K562 (cell line): ENCODE results near the gene LAMA5. TPM values are rescaled to one million over a fixed set of nuclear protein-coding genes. Genes with fewer than 3 reads are reported as not detected.

Experiments used
- ATAC-seq: fragments of 200-7000 bp; cut with Tn5 transposase; 3 replicates; pipeline ENCODE4 v1.9.1; 2020; ENCODE audit warnings: moderate library complexity
- BruUV-seq: library from RNA; stranded (reverse); fragments of 400-500 nt; replicated peaks from 2 replicates; lab custom pipeline; 2021; lab: Mats Ljungman, UMichigan
- CTCF ChIA-PET: fragments of 300-600 bp; formaldehyde crosslinking; extraction: SDS; loops from one replicate; lab custom pipeline; 2021; ENCODE audit warnings: low intra/inter-chr PET ratio; lab: Yijun Ruan, JAX
- POLR2A ChIA-PET: fragments of 300-600, 350-650 bp; sonication (Branson Sonifier 250); formaldehyde crosslinking; extraction: SDS; loops from one replicate; lab custom pipeline; 2021; ENCODE audit warnings: antibody characterized with exemption, inconsistent platforms; lab: Yijun Ruan, JAX
- DNase-seq, 4 experiments: peaks; one replicate each; pipeline versions ENCODE4 v3.0.0 to v3.0.0-alpha.2; 2011 to 2018; ENCODE audit warnings: low spot score in 3 of 4, mixed read lengths in 3 of 4; ENCODE audit errors: extremely low read depth in 1 of 4
- FAIRE-seq: peaks from 2 replicates; lab custom pipeline; 2011; peaks lifted over from hg19 to GRCh38; lab: Jason Lieb, UNC
- H2AFZ ChIP-seq: 2 replicates; pipeline ENCODE4 v1.6.0; 2011; ENCODE audit warnings: low read depth, low read length, control low read depth, inconsistent platforms
- H3K27ac ChIP-seq: fragments of 200-600 bp; 3 replicates; pipeline ENCODE4 v1.8.0; 2011; ENCODE audit warnings: low read depth, mild to moderate bottlenecking, control low read depth, inconsistent platforms, low read length, moderate library complexity, mixed read lengths; ENCODE audit errors: extremely low read depth
- H3K27me3 ChIP-seq, 2 experiments: fragments of 300-600 bp in 1 of 2; 2 replicates in 1 of 2; 3 replicates in 1 of 2; pipeline versions ENCODE4 v1.6.0 to v1.8.0; 2011; ENCODE audit warnings: inconsistent platforms in 2 of 2, low read length in 2 of 2, mild to moderate bottlenecking in 1 of 2, mixed read lengths in 1 of 2, moderate library complexity in 1 of 2; ENCODE audit not compliant: control insufficient read depth in 2 of 2, insufficient read depth in 2 of 2
- H3K36me3 ChIP-seq: fragments of 300-600 bp; 3 replicates; pipeline ENCODE4 v1.8.0; 2011; ENCODE audit warnings: mild to moderate bottlenecking, low read length, inconsistent platforms; ENCODE audit not compliant: control insufficient read depth, insufficient read depth
- H3K4me1 ChIP-seq, 2 experiments: fragments of 200-600 bp in 1 of 2; replicated peaks in 1 of 2; 2 replicates in 1 of 2; 3 replicates in 1 of 2; pipeline versions ENCODE4 v1.5.1 to v1.8.0; 2011; ENCODE audit warnings: inconsistent platforms in 2 of 2, low read length in 2 of 2, mild to moderate bottlenecking in 1 of 2, mixed read lengths in 1 of 2, moderate library complexity in 1 of 2; ENCODE audit not compliant: control insufficient read depth in 2 of 2, insufficient read depth in 2 of 2
- H3K4me2 ChIP-seq: 2 replicates; pipeline ENCODE4 v1.6.1; 2011; ENCODE audit warnings: low read length, control low read depth, inconsistent platforms, mixed read lengths; ENCODE audit not compliant: insufficient read depth
- H3K4me3 ChIP-seq: fragments of 200-600 bp; sonication (generic), shearing (Covaris generic); 2 replicates; pipeline ENCODE4 v1.5.1; 2016; ENCODE audit warnings: control low read depth, inconsistent platforms
- H3K79me2 ChIP-seq: fragments of 200-600 bp; 3 replicates; pipeline ENCODE4 v1.8.0; 2011; ENCODE audit warnings: low read length, inconsistent platforms; ENCODE audit not compliant: control insufficient read depth, insufficient read depth
- H3K9ac ChIP-seq, 2 experiments: 2 replicates each; pipeline versions ENCODE4 v1.6.0 to v1.6.1; 2011; ENCODE audit warnings: low read depth in 2 of 2, low read length in 2 of 2, control low read depth in 1 of 2, inconsistent platforms in 1 of 2, mild to moderate bottlenecking in 1 of 2, mixed read lengths in 1 of 2; ENCODE audit not compliant: insufficient read depth in 1 of 2
- H3K9me1 ChIP-seq: one replicate; pipeline ENCODE4 v1.6.0; 2011; ENCODE audit warnings: inconsistent platforms, mild to moderate bottlenecking, low read length, moderate library complexity; ENCODE audit not compliant: control insufficient read depth, insufficient read depth
- H3K9me3 ChIP-seq: replicated peaks from 2 replicates; pipeline ENCODE4 v1.5.1; 2011; ENCODE audit warnings: low read depth, low read length, inconsistent platforms; ENCODE audit not compliant: control insufficient read depth, insufficient read depth
- H4K20me1 ChIP-seq: replicated peaks from 2 replicates; pipeline ENCODE4 v1.6.1; 2011; ENCODE audit warnings: low read length, inconsistent platforms, mixed read lengths; ENCODE audit not compliant: control insufficient read depth, insufficient read depth
- CGGBP1 ChIP-seq: fragments of 250-450 bp; sonication (Bioruptor Pico); IDR thresholded peaks from 2 replicates; pipeline ENCODE4 v1.9.0; 2021; ENCODE audit warnings: mild to moderate bottlenecking
- E2F1 ChIP-seq: sonication (generic); formaldehyde crosslinking; IDR thresholded peaks from 2 replicates; pipeline ENCODE4 v1.8.1; 2023; ENCODE audit warnings: mild to moderate bottlenecking, missing genetic modification reagents, moderate library complexity
- FOXK1 ChIP-seq: sonication (generic); formaldehyde crosslinking; IDR thresholded peaks from 2 replicates; pipeline ENCODE4 v1.8.0; 2022; ENCODE audit warnings: missing genetic modification reagents, mild to moderate bottlenecking, borderline replicate concordance
- PATZ1 ChIP-seq: fragments of 250-450 bp; sonication (Bioruptor Pico); IDR thresholded peaks from 2 replicates; pipeline ENCODE4 v1.5.0; 2020; ENCODE audit warnings: mild to moderate bottlenecking, borderline replicate concordance
- POLR2G ChIP-seq: fragments of 200-400 bp; formaldehyde crosslinking; IDR thresholded peaks from 2 replicates; pipeline ENCODE4 v1.6.1; 2017; ENCODE audit warnings: low read depth, mild to moderate bottlenecking, antibody characterized with exemption, low read length, moderate library complexity
- WGBS: fragments of 100-300 bp; shearing (Covaris generic); methylation state at CpG from one replicate; pipeline ENCODE4 v1.1.6; 2016; ENCODE audit warnings: low coverage, mixed read lengths; ENCODE audit not compliant: insufficient coverage; ENCODE audit errors: missing lambda C conversion rate; 5-methylcytosine and 5-hydroxymethylcytosine counted together
- in situ Hi-C: fragments of 300-500 bp; cut with MboI; formaldehyde crosslinking; loops from 4 replicates; pipeline ENCODE4 v1.15.0; 2018; ENCODE audit warnings: inconsistent platforms, mixed read lengths
- intact Hi-C: fragments of 100-400 bp; cut with micrococcal nuclease; formaldehyde crosslinking; loops from 2 replicates; pipeline ENCODE4 v1.14.2; 2022
- polyA plus RNA-seq, 8 experiments: library from polyadenylated mRNA; depleted of rRNA in 4 of 8; stranded (reverse) in 5 of 8; unstranded in 3 of 8; fragments of >200 nt; fragmentation: Nextera tagmentation in 2 of 8; fragmentation: Illumina TruSeq in 1 of 8; extraction: Ambion mirVana in 2 of 8; extraction: Trizol in 1 of 8; gene quantifications; 2 replicates each; pipeline versions ENCODE4 v1.2.1 to v1.2.3, GENCODE V29; 2011 to 2014; ENCODE audit warnings: inconsistent platforms in 1 of 8, missing spikeins in 1 of 8
- total RNA-seq, 7 experiments: library from RNA; depleted of rRNA in 6 of 7; stranded (reverse); fragments of >200 nt in 6 of 7; fragmentation: Illumina TruSeq in 2 of 7; extraction: Trizol in 2 of 7; gene quantifications; 2 replicates each; pipeline versions ENCODE4 v1.2.1 to v1.2.3, GENCODE V29; 2011 to 2021; ENCODE audit warnings: low replicate concordance in 1 of 7

LAMA5 gene
- total and polyA plus RNA-seq, 9 of the 15 experiments (the other 6 are each of a cell fraction or from before 2014, with no cell fraction given): 0.31 to 101 (median 7.8) TPM

GRCh38 chr20:62298577-62299249 lies 68.4 kb downstream of the LAMA5 start:
- WGBS: 72% methylated on average over 22 of the region's 33 CpGs
- H4K20me1 ChIP-seq: peaks cover 4% of the 10 kb centered on the region
- H3K4me2 ChIP-seq: no peak overlapping the region
- peaks cover 0 to 38% of the 10 kb centered on the region in 2 experiments; a peak in 2 of 5 replicates for H3K4me1 ChIP-seq
- no peak for FAIRE-seq
- H3K36me3 ChIP-seq: peaks cover 19% of the 10 kb centered on the region; the same call in 1 of the 3 replicates
- H3K27me3 ChIP-seq: no peaks in the 10 kb centered on the region
- in situ Hi-C loops: no loop called here
- ChIA-PET CTCF (interaction anchor here (0.7 kb wide), 1 partner anchor 83 kb away, joined by 3 read pairs; no protein-coding TSS in a partner anchor), POLR2A (no interaction called here)
- TF ChIP-seq POLR2G (peak; percentile 53), FOXK1 (CRISPR knock-in tag) (no peak)
- BruUV-seq: no TSS peak
- no peak for ATAC-seq
- no peak overlapping the region for H3K4me3 ChIP-seq
- H3K79me2 ChIP-seq: peaks cover 8% of the 10 kb centered on the region
- H3K9me3 ChIP-seq: no peaks in the 10 kb centered on the region
- no peak overlapping the region for H3K27ac ChIP-seq
- no peak overlapping the region for H2AFZ ChIP-seq
- DNase-seq: no peak
- intact Hi-C loops: no loop called here
- peak overlapping the region in 1 of 2 experiments; percentile 53; a peak in 2 of 4 replicates for H3K9ac ChIP-seq
- no peaks in the 10 kb centered on the region for H3K9me1 ChIP-seq

- ChIA-PET CTCF (interaction anchor here (0.7 kb wide), 1 partner anchor 84 kb away, joined by 3 read pairs; no protein-coding TSS in a partner anchor), POLR2A (no interaction called here)
- Histone ChIP-seq H3K9ac (peak overlapping the region in 1 of 2 experiments; percentile 46; a peak in 2 of 4 replicates), H3K27me3 (no peaks in the 10 kb centered on the region), H3K4me3 (no peak overlapping the region), H2AFZ (no peak overlapping the region), H3K27ac (no peak overlapping the region), H3K4me1 (peaks cover 0 to 32% of the 10 kb centered on the region in 2 experiments; a peak in 2 of 5 replicates), H3K79me2 (no peaks in the 10 kb centered on the region), H3K36me3 (peaks cover 20% of the 10 kb centered on the region; the same call in 1 of the 3 replicates), H3K4me2 (no peak overlapping the region), H3K9me1 (no peaks in the 10 kb centered on the region), H4K20me1 (no peaks in the 10 kb centered on the region), H3K9me3 (no peaks in the 10 kb centered on the region)
- 68% methylated on average over 28 of the region's 29 CpGs for WGBS
- FAIRE-seq (no peak), ATAC-seq (no peak), DNase-seq (no peak)
- BruUV-seq: no TSS peak
- intact Hi-C loops: no loop called here
- in situ Hi-C loops: no loop called here
- TF ChIP-seq PATZ1 (no peak), E2F1 (CRISPR knock-in tag) (no peak), CGGBP1 (CRISPR knock-in tag) (no peak)
These were observed 69.5 kb downstream of the LAMA5 start for GRCh38 chr20:62297449-62298227.
